H9 (cell line): ENCODE data around the gene NKAIN2. TPM values are rescaled to one million over a fixed set of nuclear protein-coding genes. Genes with fewer than 3 reads are reported as not detected.

Experiments
- DNase-seq: peaks from one replicate; pipeline ENCODE4 v3.0.0-alpha.2; 2017
- H2AFZ ChIP-seq: one replicate; pipeline ENCODE4 v1.6.1; 2013; ENCODE audit warnings: mild to moderate bottlenecking, low read length, control low read depth, moderate library complexity
- H2AK5ac ChIP-seq: 2 replicates; pipeline ENCODE4 v1.6.1; 2013; ENCODE audit warnings: low read length, control low read depth, mixed read lengths; ENCODE audit not compliant: insufficient read length
- H2BK120ac ChIP-seq: one replicate; pipeline ENCODE4 v1.6.1; 2013; ENCODE audit warnings: low read depth, mild to moderate bottlenecking, low read length, control low read depth, inconsistent platforms; ENCODE audit not compliant: poor library complexity, severe bottlenecking
- H2BK12ac ChIP-seq: 2 replicates; pipeline ENCODE4 v1.6.1; 2013; ENCODE audit warnings: low read length, control low read depth, mixed read lengths, low read depth; ENCODE audit not compliant: insufficient read length
- H2BK15ac ChIP-seq: 2 replicates; pipeline ENCODE4 v1.6.1; 2013; ENCODE audit warnings: low read depth, low read length, control low read depth
- H2BK20ac ChIP-seq: one replicate; pipeline ENCODE4 v1.6.1; 2013; ENCODE audit warnings: low read depth, mild to moderate bottlenecking, low read length, control low read depth, inconsistent platforms; ENCODE audit not compliant: poor library complexity, severe bottlenecking
- H2BK5ac ChIP-seq: 2 replicates; pipeline ENCODE4 v1.6.1; 2013; ENCODE audit warnings: low read length, control low read depth, mixed read lengths; ENCODE audit not compliant: insufficient read length
- H3K14ac ChIP-seq: 2 replicates; pipeline ENCODE4 v1.6.1; 2013; ENCODE audit warnings: low read length, control low read depth; ENCODE audit not compliant: insufficient read depth
- H3K18ac ChIP-seq: 2 replicates; pipeline ENCODE4 v1.6.1; 2013; ENCODE audit warnings: low read depth, mild to moderate bottlenecking, mixed read lengths, low read length, control low read depth; ENCODE audit not compliant: insufficient read length
- H3K23ac ChIP-seq: 2 replicates; pipeline ENCODE4 v1.6.1; 2013; ENCODE audit warnings: low read length, control low read depth, mixed read lengths, low read depth; ENCODE audit not compliant: insufficient read length
- H3K23me2 ChIP-seq: 2 replicates; pipeline ENCODE4 v1.6.1; 2013; ENCODE audit warnings: low read depth, mild to moderate bottlenecking, mixed read lengths, low read length, control low read depth; ENCODE audit not compliant: insufficient read length, poor library complexity, severe bottlenecking
- H3K27ac ChIP-seq: 2 replicates; pipeline ENCODE4 v1.5.1; 2013; ENCODE audit warnings: low read length, control low read depth, mixed read lengths, low read depth; ENCODE audit not compliant: insufficient read length
- H3K27me3 ChIP-seq: 2 replicates; pipeline ENCODE4 v1.6.1; 2013; ENCODE audit warnings: low read length, control low read depth, inconsistent platforms; ENCODE audit not compliant: insufficient read depth
- H3K4ac ChIP-seq: 2 replicates; pipeline ENCODE4 v1.6.1; 2013; ENCODE audit warnings: low read depth, mild to moderate bottlenecking, control low read depth, inconsistent platforms, low read length, moderate library complexity
- H3K4me1 ChIP-seq: 2 replicates; pipeline ENCODE4 v1.6.1; 2013; ENCODE audit warnings: low read length, control low read depth, inconsistent platforms; ENCODE audit not compliant: insufficient read depth
- H3K4me2 ChIP-seq: 2 replicates; pipeline ENCODE4 v1.6.1; 2013; ENCODE audit warnings: low read length, control low read depth, mixed read lengths; ENCODE audit not compliant: insufficient read length, insufficient read depth
- H3K56ac ChIP-seq: 2 replicates; pipeline ENCODE4 v1.6.1; 2013; ENCODE audit warnings: low read depth, mild to moderate bottlenecking, mixed read lengths, low read length, control low read depth; ENCODE audit not compliant: insufficient read length
- H3K79me1 ChIP-seq: 2 replicates; pipeline ENCODE4 v1.6.1; 2013; ENCODE audit warnings: low read depth, mild to moderate bottlenecking, moderate library complexity, low read length, control low read depth, inconsistent platforms; ENCODE audit not compliant: insufficient read depth, poor library complexity, severe bottlenecking
- H3K79me2 ChIP-seq: 2 replicates; pipeline ENCODE4 v1.6.1; 2013; ENCODE audit warnings: low read length, control low read depth, inconsistent platforms; ENCODE audit not compliant: insufficient read depth
- H3K9ac ChIP-seq: 2 replicates; pipeline ENCODE4 v1.6.1; 2013; ENCODE audit warnings: low read length, control low read depth, mixed read lengths; ENCODE audit not compliant: insufficient read length; ENCODE audit errors: extremely low read depth
- H3K9me3 ChIP-seq: one replicate; pipeline ENCODE4 v1.6.1; 2013; ENCODE audit warnings: low read depth, low read length, inconsistent platforms; ENCODE audit not compliant: control insufficient read depth
- H3T11ph ChIP-seq: one replicate; pipeline ENCODE4 v1.6.1; 2013; ENCODE audit warnings: mild to moderate bottlenecking, low read length, control low read depth, inconsistent platforms
- H4K20me1 ChIP-seq: one replicate; pipeline ENCODE4 v1.6.1; 2013; ENCODE audit not compliant: control insufficient read depth, insufficient read length, insufficient read depth
- H4K5ac ChIP-seq: 2 replicates; pipeline ENCODE4 v1.6.1; 2013; ENCODE audit warnings: low read depth, mild to moderate bottlenecking, mixed read lengths, low read length, control low read depth; ENCODE audit not compliant: insufficient read length
- H4K8ac ChIP-seq: replicated peaks from 2 replicates; pipeline ENCODE4 v1.6.1; 2013; ENCODE audit warnings: low read length, control low read depth, mixed read lengths, low read depth; ENCODE audit not compliant: insufficient read length
- H4K91ac ChIP-seq: 2 replicates; pipeline ENCODE4 v1.6.1; 2013; ENCODE audit warnings: low read depth, mild to moderate bottlenecking, moderate library complexity, mixed read lengths, low read length, control low read depth; ENCODE audit not compliant: insufficient read length
- H3K27ac Mint-ChIP-seq, 3 experiments: 2 replicates in 2 of 3; 3 replicates in 1 of 3; pipeline ENCODE4 v1.8.0; 2020 to 2021; ENCODE audit warnings: mixed read lengths in 3 of 3, mild to moderate bottlenecking in 1 of 3, moderate library complexity in 1 of 3
- H3K27me3 Mint-ChIP-seq: 2 replicates; pipeline ENCODE4 v1.8.0; 2021; ENCODE audit warnings: low read depth, mild to moderate bottlenecking, moderate library complexity, mixed read lengths
- H3K36me3 Mint-ChIP-seq, 3 experiments: 2 replicates in 2 of 3; 3 replicates in 1 of 3; pipeline ENCODE4 v1.8.0; 2020 to 2021; ENCODE audit warnings: low read depth in 3 of 3, mixed read lengths in 3 of 3; ENCODE audit not compliant: insufficient read depth in 1 of 3
- H3K4me1 Mint-ChIP-seq, 2 experiments: 2 replicates each; pipeline ENCODE4 v1.8.0; 2020; ENCODE audit warnings: mixed read lengths in 2 of 2
- H3K4me3 Mint-ChIP-seq, 2 experiments: 2 replicates in 1 of 2; 3 replicates in 1 of 2; pipeline ENCODE4 v1.8.0; 2020 to 2021; ENCODE audit warnings: mild to moderate bottlenecking in 2 of 2, mixed read lengths in 2 of 2, moderate library complexity in 1 of 2
- H3K9me3 Mint-ChIP-seq, 2 experiments: 2 replicates in 1 of 2; 3 replicates in 1 of 2; pipeline ENCODE4 v1.8.0; 2020; ENCODE audit warnings: mild to moderate bottlenecking in 2 of 2, mixed read lengths in 2 of 2, moderate library complexity in 1 of 2
- CTCF ChIP-seq: fragments of 200-600 bp; sonication (generic); conservative IDR thresholded peaks from 3 replicates; pipeline ENCODE4 v1.8.0; 2021; ENCODE audit warnings: antibody characterized with exemption, mild to moderate bottlenecking
- WGBS: extraction: QIAGEN DNeasy Blood & Tissue Kit; methylation state at CpG from one replicate; pipeline ENCODE4 v1.1.7; 2013; ENCODE audit warnings: missing lambda C conversion rate, low lambda C conversion rate, mixed read lengths; ENCODE audit not compliant: insufficient read length; ENCODE audit errors: extremely low coverage; 5-methylcytosine and 5-hydroxymethylcytosine counted together
- total RNA-seq: library from RNA; stranded (reverse); gene quantifications from 2 replicates; pipeline ENCODE4 v1.2.1, GENCODE V29; 2021

The NKAIN2 gene
- total RNA-seq, 1 experiment from 2014 or later = 0.17 TPM

GRCh38 chr6:124203101-124203811 is 399.6 kb downstream of the NKAIN2 start:
- no CpG with 5 or more reads among the region's 2 CpGs for WGBS

More at GRCh38 chr6:124203101-124203811, 399.6 kb downstream of the NKAIN2 start:
- H2BK20ac ChIP-seq = no peak overlapping the region
- H2BK12ac ChIP-seq = no peak overlapping the region
- no peak overlapping the region for H4K91ac ChIP-seq
- H2AK5ac ChIP-seq = no peak overlapping the region
- no peak overlapping the region for H2BK120ac ChIP-seq
- no peaks in the 10 kb centered on the region for H3K23me2 ChIP-seq
- no peak overlapping the region for H2BK15ac ChIP-seq
- H3K4me1 Mint-ChIP-seq = no peaks in the 10 kb centered on the region
- H3K4ac ChIP-seq = no peak overlapping the region
- DNase-seq = no peak
- no peaks in the 10 kb centered on the region for H3K79me2 ChIP-seq
- no peak overlapping the region for H3K4me3 Mint-ChIP-seq
- no peak overlapping the region for H2AFZ ChIP-seq
- H3K27me3 Mint-ChIP-seq = no peaks in the 10 kb centered on the region
- no peaks in the 10 kb centered on the region for H4K20me1 ChIP-seq
- no peak for TF ChIP-seq CTCF
- H4K5ac ChIP-seq = no peak overlapping the region
- H3K27ac Mint-ChIP-seq = no peak overlapping the region
- no peaks in the 10 kb centered on the region for H3K27me3 ChIP-seq
- no peak overlapping the region for H3T11ph ChIP-seq
- H3K4me2 ChIP-seq = no peak overlapping the region
- H3K23ac ChIP-seq = no peak overlapping the region
- no peaks in the 10 kb centered on the region for H3K4me1 ChIP-seq
- no peak overlapping the region for H3K14ac ChIP-seq
- H2BK5ac ChIP-seq = no peak overlapping the region
- H4K8ac ChIP-seq = no peak overlapping the region
- H3K79me1 ChIP-seq = no peaks in the 10 kb centered on the region
- H3K9ac ChIP-seq = no peak overlapping the region
- H3K27ac ChIP-seq = no peak overlapping the region
- no peak overlapping the region for H3K56ac ChIP-seq
- H3K9me3 ChIP-seq = no peaks in the 10 kb centered on the region
- H3K18ac ChIP-seq = no peak overlapping the region
- H3K9me3 Mint-ChIP-seq = no peaks in the 10 kb centered on the region
- no peaks in the 10 kb centered on the region for H3K36me3 Mint-ChIP-seq
